ENCODE results near the gene SNX27.
"Not testable (repeated sequence)": the region's sequence is repeated elsewhere in the genome, so short reads cannot be mapped to it uniquely, and the experiment has no call there.

Gene SNX27

DNA sequence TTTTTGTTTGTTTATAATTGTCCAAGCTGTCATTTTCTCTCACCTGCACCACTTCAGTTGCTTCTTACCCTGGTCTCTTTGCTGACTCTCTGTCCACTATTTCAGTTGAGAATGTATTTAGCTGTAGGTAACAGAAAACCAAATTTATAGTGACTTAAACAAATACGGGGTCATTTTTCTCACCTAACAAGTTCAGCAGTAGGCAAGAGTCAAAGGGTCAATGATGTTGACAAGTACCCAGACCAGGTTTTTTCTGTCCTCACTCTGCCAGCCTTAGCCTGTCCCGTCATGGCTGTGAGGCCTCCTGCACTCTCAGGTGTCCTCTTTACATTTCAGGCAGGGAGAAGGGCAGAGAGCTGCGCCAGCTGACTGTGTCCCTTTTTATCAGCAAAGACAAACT is 121.3 kb downstream of the SNX27 start:
- Histone ChIP-seq H3K79me2 (ENCODE audit: insufficient read depth, low read depth) (no peaks in the 10 kb centered on the region), H3K4me1 (ENCODE audit: low read depth, poor library complexity, severe bottlenecking) (no peaks in the 10 kb centered on the region), H3K27me3 (ENCODE audit: insufficient read depth, low read depth) (peaks cover 5% of the 10 kb centered on the region; the same call in 1 of the 2 replicates), H3K4me3 (IDR thresholded peaks at IDR 0.05; ENCODE audit: insufficient read depth, low read depth, low read length) (no peak overlapping the region), H3K36me3 (ENCODE audit: insufficient read depth) (no peaks in the 10 kb centered on the region), H4K20me1 (ENCODE audit: insufficient read depth) (no peaks in the 10 kb centered on the region), H3K4me2 (no peak overlapping the region), H2AFZ (ENCODE audit: low read depth) (no peak overlapping the region), H3K27ac (no peak overlapping the region), H3K9ac (no peak overlapping the region)
- no peak for TF ChIP-seq CTCF (conservative IDR thresholded peaks at IDR 0.05; ENCODE audit: low read depth, low read length)

DNA sequence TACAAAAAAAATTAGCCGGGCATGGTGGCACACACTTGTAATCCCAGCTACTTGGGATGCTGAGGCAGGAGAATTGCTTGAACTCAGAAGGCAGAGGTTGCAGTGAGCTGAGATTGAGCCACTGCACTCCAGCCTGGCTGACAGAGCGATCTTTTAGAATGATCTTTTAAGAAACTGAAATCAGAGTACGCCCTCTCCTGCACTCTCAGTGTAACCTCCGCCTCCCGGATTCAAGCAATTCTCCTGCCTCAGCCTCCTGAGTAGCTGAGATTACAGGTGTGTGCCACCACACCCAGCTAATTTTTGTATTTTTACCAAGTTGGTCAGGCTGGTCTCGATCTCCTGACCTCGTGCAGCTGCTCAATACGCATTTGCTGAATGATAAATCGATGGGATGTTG is 122.1 kb downstream of the SNX27 start:
- H4K20me1 ChIP-seq (ENCODE audit: insufficient read depth); H3K36me3 ChIP-seq (ENCODE audit: insufficient read depth); H3K79me2 ChIP-seq (ENCODE audit: insufficient read depth, low read depth); H3K4me3 ChIP-seq (IDR thresholded peaks at IDR 0.05; ENCODE audit: insufficient read depth, low read depth, low read length); H3K4me2 ChIP-seq; H3K27me3 ChIP-seq (ENCODE audit: insufficient read depth, low read depth); H3K9ac ChIP-seq; H3K4me1 ChIP-seq (ENCODE audit: low read depth, poor library complexity, severe bottlenecking); H3K27ac ChIP-seq; H2AFZ ChIP-seq (ENCODE audit: low read depth): not testable (repeated sequence)

GRCh38 chr1:151737026-151737425 is 125.2 kb downstream of the SNX27 start:
- no peaks in the 10 kb centered on the region for H4K20me1 ChIP-seq (ENCODE audit: insufficient read depth)

DNA sequence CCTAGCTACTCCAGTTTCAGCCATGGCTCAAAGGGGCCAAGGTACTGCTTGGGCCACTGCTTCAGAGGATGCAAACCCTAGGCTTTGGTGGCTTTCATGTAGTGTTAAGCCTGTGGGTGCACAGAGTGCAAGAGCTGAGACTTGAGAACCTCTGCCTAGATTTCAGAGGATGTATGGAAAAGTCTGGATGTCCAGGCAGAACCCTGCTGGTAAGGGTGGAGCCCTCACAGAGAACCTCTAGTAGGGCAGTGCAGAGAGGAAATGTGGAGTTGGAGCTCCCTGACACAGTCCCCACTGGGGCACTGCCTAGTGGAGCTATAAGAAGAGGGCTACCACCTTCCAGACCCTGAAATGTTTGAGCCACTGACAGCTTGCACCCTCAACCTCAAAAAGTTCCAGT is 125.6 kb downstream of the SNX27 start:
- Histone ChIP-seq H3K27me3 (ENCODE audit: insufficient read depth, low read depth) (no peaks in the 10 kb centered on the region), H3K79me2 (ENCODE audit: insufficient read depth, low read depth) (no peaks in the 10 kb centered on the region), H3K4me2 (no peak overlapping the region), H3K4me3 (IDR thresholded peaks at IDR 0.05; ENCODE audit: insufficient read depth, low read depth, low read length) (no peak overlapping the region), H3K9ac (no peak overlapping the region), H4K20me1 (ENCODE audit: insufficient read depth) (no peaks in the 10 kb centered on the region), H3K4me1 (ENCODE audit: low read depth, poor library complexity, severe bottlenecking) (no peaks in the 10 kb centered on the region), H2AFZ (ENCODE audit: low read depth) (no peak overlapping the region), H3K27ac (no peak overlapping the region), H3K36me3 (ENCODE audit: insufficient read depth) (no peaks in the 10 kb centered on the region)
- no peak for TF ChIP-seq CTCF (conservative IDR thresholded peaks at IDR 0.05; ENCODE audit: low read depth, low read length)

More at GRCh38 chr1:151737026-151737425, 125.2 kb downstream of the SNX27 start:
- no peak overlapping the region for H3K4me2 ChIP-seq
- H3K27me3 ChIP-seq (ENCODE audit: insufficient read depth, low read depth), result no peaks in the 10 kb centered on the region
- H3K27ac ChIP-seq, result no peak overlapping the region
- H2AFZ ChIP-seq (ENCODE audit: low read depth), result no peak overlapping the region
- no peak overlapping the region for H3K9ac ChIP-seq
- no peaks in the 10 kb centered on the region for H3K79me2 ChIP-seq (ENCODE audit: insufficient read depth, low read depth)
- H3K36me3 ChIP-seq (ENCODE audit: insufficient read depth), result no peaks in the 10 kb centered on the region
- no peaks in the 10 kb centered on the region for H3K4me1 ChIP-seq (ENCODE audit: low read depth, poor library complexity, severe bottlenecking)
- no peak overlapping the region for H3K4me3 ChIP-seq (IDR thresholded peaks at IDR 0.05; ENCODE audit: insufficient read depth, low read depth, low read length)
- TF ChIP-seq CTCF (conservative IDR thresholded peaks at IDR 0.05; ENCODE audit: low read depth, low read length), result no peak

DNA sequence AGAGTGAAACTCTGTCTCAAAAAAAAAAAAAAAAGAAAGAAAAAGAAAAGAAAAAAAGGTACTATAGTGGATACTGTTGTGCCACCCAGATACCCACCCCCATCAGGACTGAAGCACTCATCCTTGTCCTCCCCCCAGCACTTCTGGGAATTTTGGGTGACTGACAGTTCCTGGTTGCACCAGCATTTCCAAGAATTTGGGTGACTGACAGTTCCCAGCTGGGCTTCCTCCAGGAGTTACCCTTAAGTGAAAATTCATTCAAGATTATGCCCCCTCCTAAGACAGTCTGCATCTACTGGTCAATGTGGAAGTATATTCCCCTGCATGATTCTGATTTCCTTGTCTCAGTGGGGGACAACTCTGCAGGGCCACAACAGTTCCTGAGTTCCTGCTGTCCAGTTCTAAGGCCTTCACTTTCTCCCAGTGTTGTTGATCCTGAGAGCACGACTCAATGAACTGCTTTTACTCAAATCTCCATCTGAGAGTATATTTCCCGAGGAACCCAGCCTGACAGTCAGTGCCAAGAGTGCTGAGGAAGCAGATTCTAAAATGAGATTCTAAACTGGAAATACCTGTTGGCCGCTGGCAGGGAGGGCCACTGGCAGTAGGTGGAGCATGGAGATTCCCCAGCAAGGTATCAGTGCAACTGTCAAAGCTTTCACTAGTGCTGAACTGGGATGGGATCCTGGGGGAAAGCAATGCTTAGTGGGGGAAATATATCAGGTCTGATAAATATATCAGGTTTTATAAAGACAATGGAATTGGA is 127.9 kb downstream of the SNX27 start:
- Histone ChIP-seq H3K27ac (no peak overlapping the region), H3K9ac (no peak overlapping the region), H3K4me2 (no peak overlapping the region), H3K36me3 (ENCODE audit: insufficient read depth) (no peaks in the 10 kb centered on the region), H3K4me1 (ENCODE audit: low read depth, poor library complexity, severe bottlenecking) (no peaks in the 10 kb centered on the region), H2AFZ (ENCODE audit: low read depth) (no peak overlapping the region), H3K27me3 (ENCODE audit: insufficient read depth, low read depth) (no peaks in the 10 kb centered on the region), H4K20me1 (ENCODE audit: insufficient read depth) (no peaks in the 10 kb centered on the region), H3K4me3 (IDR thresholded peaks at IDR 0.05; ENCODE audit: insufficient read depth, low read depth, low read length) (no peak overlapping the region), H3K79me2 (ENCODE audit: insufficient read depth, low read depth) (no peaks in the 10 kb centered on the region)
- no peak for TF ChIP-seq CTCF (conservative IDR thresholded peaks at IDR 0.05; ENCODE audit: low read depth, low read length)
